PC-3 (cell line): ENCODE results near the gene LTBP1. TPM values are rescaled to one million over a fixed set of nuclear protein-coding genes. Genes with fewer than 3 reads are reported as not detected.
A peak's percentile ranks its signal among the peaks of the same experiment; 100 is the strongest.

Experiments used
- ATAC-seq: fragments of 200-7000 bp; cut with Tn5 transposase; 2 replicates; pipeline ENCODE4 v1.9.1; 2020; ENCODE audit warnings: mild to moderate bottlenecking, moderate library complexity
- BruUV-seq: library from RNA; stranded (reverse); fragments of 400-500 nt; replicated peaks from 2 replicates; lab custom pipeline; 2021; lab: Mats Ljungman, UMichigan
- CTCF ChIA-PET: fragments of 300-600 bp; sonication (Branson Sonifier 250); formaldehyde crosslinking; loops from one replicate; lab custom pipeline; 2022; ENCODE audit warnings: antibody characterized with exemption; lab: Charles Lee
- POLR2A ChIA-PET: fragments of 300-600 bp; sonication (Branson Sonifier 250); formaldehyde crosslinking; loops from one replicate; lab custom pipeline; 2022; ENCODE audit warnings: antibody characterized with exemption; ENCODE audit not compliant: unreplicated experiment; lab: Charles Lee
- DNase-seq: peaks from one replicate; pipeline ENCODE4 v3.0.0-alpha.2; 2015
- H2AFZ ChIP-seq: fragments of 300-600 bp; sonication (generic); 2 replicates; pipeline ENCODE4 v1.6.0; 2016; ENCODE audit warnings: antibody characterized with exemption, low read length
- H3F3A ChIP-seq: fragments of 300-600 bp; sonication (generic); one replicate; pipeline ENCODE4 v1.6.0; 2017; ENCODE audit warnings: antibody characterized with exemption, low read length, control low read depth, mild to moderate bottlenecking; ENCODE audit not compliant: unreplicated experiment
- H3K27ac ChIP-seq: fragments of 300-600 bp; sonication (generic); 2 replicates; pipeline ENCODE4 v1.5.1; 2016; ENCODE audit warnings: mild to moderate bottlenecking, low read length
- H3K27me3 ChIP-seq: fragments of 300-600 bp; sonication (generic); 2 replicates; pipeline ENCODE4 v1.6.1; 2016; ENCODE audit warnings: low read length, mixed read lengths
- H3K36me3 ChIP-seq: fragments of 300-600 bp; sonication (generic); 2 replicates; pipeline ENCODE4 v1.6.1; 2016; ENCODE audit warnings: low read depth, mixed run types, low read length, mixed read lengths
- H3K4me1 ChIP-seq: fragments of 300-600 bp; sonication (generic); 2 replicates; pipeline ENCODE4 v1.5.1; 2016; ENCODE audit warnings: low read length; ENCODE audit not compliant: insufficient read depth
- H3K4me2 ChIP-seq: fragments of 300-600 bp; sonication (generic); 2 replicates; pipeline ENCODE4 v1.6.0; 2016; ENCODE audit warnings: low read length
- H3K4me3 ChIP-seq: fragments of 300-600 bp; sonication (generic); 2 replicates; pipeline ENCODE4 v1.5.1; 2016; ENCODE audit warnings: mild to moderate bottlenecking, low read length, mixed read lengths
- H3K79me2 ChIP-seq: fragments of 300-600 bp; sonication (generic); 2 replicates; pipeline ENCODE4 v1.6.1; 2017; ENCODE audit warnings: low read length, mixed read lengths
- H3K9ac ChIP-seq: fragments of 300-600 bp; sonication (generic); 2 replicates; pipeline ENCODE4 v1.6.0; 2016; ENCODE audit warnings: mild to moderate bottlenecking, low read length
- H3K9me2 ChIP-seq: fragments of 300-600 bp; sonication (generic); replicated peaks from 2 replicates; pipeline ENCODE4 v1.6.1; 2016; ENCODE audit warnings: mixed run types, low read length, mixed read lengths
- H3K9me3 ChIP-seq: fragments of 300-600 bp; sonication (generic); 2 replicates; pipeline ENCODE4 v1.6.1; 2016; ENCODE audit warnings: low read length, mixed read lengths
- H4K20me1 ChIP-seq: fragments of 300-600 bp; sonication (generic); 2 replicates; pipeline ENCODE4 v1.6.1; 2016; ENCODE audit warnings: low read length, mixed read lengths
- EZH2 ChIP-seq: fragments of 300-600 bp; sonication (generic); IDR thresholded peaks from one replicate; pipeline ENCODE4 v1.6.1; 2017; ENCODE audit warnings: antibody characterized with exemption, mild to moderate bottlenecking, low read length; ENCODE audit not compliant: unreplicated experiment
- EZH2phosphoT487 ChIP-seq: fragments of 300-600 bp; sonication (generic); IDR thresholded peaks from 2 replicates; pipeline ENCODE4 v1.6.1; 2018; ENCODE audit warnings: mild to moderate bottlenecking, antibody characterized with exemption, low read length, borderline replicate concordance
- intact Hi-C: fragments of 100-400 bp; cut with micrococcal nuclease; formaldehyde crosslinking; loops from 2 replicates; pipeline ENCODE4 v1.9.0; 2023
- total RNA-seq: library from RNA; depleted of rRNA; stranded (reverse); fragments of >200 nt; gene quantifications from 2 replicates; pipeline ENCODE4 v1.2.3, GENCODE V29; 2014
- TF ChIP-seq, protein P1 (sequence below): fragments of 300-600 bp; sonication (generic); conservative IDR thresholded peaks from 2 replicates; pipeline ENCODE4 v1.5.1; 2017; ENCODE audit warnings: antibody characterized with exemption, low read depth, mild to moderate bottlenecking, low read length

LTBP1 gene
- total RNA-seq, 1 experiment from 2014 or later: 45.9 TPM

DNA sequence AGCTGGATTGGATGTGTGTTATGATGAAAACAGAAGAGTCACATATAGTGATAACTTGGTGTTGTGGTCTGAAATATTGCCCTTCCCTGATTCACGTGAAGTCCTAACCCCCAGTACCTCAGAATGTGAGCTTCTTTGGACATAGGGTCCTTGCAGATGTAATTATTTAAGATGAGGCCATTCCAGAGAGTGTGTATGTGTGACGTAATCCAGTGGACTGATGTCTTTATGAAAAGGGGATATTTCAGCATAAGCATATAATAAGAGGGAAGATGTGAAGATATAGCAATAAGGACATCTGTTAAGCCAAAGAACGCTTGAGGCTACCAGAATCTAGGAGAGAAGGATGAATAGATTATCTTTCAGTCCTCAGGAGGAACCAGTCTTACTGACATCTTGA is 62.5 kb downstream of the LTBP1 start:
- H3K4me1 ChIP-seq: peaks cover 36% of the 10 kb centered on the region
- no peaks in the 10 kb centered on the region for H3K79me2 ChIP-seq
- no peak overlapping the region for H3K27ac ChIP-seq
- H3K9ac ChIP-seq: no peak overlapping the region
- no peak overlapping the region for H3K4me3 ChIP-seq
- no peak overlapping the region for H3K4me2 ChIP-seq
- no peaks in the 10 kb centered on the region for H3F3A ChIP-seq
- no TSS peak for BruUV-seq
- no peaks in the 10 kb centered on the region for H3K9me3 ChIP-seq
- H2AFZ ChIP-seq: no peak overlapping the region
- CTCF ChIA-PET: no interaction called here
- POLR2A ChIA-PET: no interaction called here
- H3K9me2 ChIP-seq: no peaks in the 10 kb centered on the region
- TF ChIP-seq EZH2phosphoT487 (no peak), EZH2 (no peak)
- TF ChIP-seq, protein P1, sequence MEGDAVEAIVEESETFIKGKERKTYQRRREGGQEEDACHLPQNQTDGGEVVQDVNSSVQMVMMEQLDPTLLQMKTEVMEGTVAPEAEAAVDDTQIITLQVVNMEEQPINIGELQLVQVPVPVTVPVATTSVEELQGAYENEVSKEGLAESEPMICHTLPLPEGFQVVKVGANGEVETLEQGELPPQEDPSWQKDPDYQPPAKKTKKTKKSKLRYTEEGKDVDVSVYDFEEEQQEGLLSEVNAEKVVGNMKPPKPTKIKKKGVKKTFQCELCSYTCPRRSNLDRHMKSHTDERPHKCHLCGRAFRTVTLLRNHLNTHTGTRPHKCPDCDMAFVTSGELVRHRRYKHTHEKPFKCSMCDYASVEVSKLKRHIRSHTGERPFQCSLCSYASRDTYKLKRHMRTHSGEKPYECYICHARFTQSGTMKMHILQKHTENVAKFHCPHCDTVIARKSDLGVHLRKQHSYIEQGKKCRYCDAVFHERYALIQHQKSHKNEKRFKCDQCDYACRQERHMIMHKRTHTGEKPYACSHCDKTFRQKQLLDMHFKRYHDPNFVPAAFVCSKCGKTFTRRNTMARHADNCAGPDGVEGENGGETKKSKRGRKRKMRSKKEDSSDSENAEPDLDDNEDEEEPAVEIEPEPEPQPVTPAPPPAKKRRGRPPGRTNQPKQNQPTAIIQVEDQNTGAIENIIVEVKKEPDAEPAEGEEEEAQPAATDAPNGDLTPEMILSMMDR: no peak
- intact Hi-C loops: no loop called here
- H3K36me3 ChIP-seq: no peaks in the 10 kb centered on the region
- DNase-seq (no peak), ATAC-seq (no peak)
- no peaks in the 10 kb centered on the region for H3K27me3 ChIP-seq
- no peaks in the 10 kb centered on the region for H4K20me1 ChIP-seq

DNA sequence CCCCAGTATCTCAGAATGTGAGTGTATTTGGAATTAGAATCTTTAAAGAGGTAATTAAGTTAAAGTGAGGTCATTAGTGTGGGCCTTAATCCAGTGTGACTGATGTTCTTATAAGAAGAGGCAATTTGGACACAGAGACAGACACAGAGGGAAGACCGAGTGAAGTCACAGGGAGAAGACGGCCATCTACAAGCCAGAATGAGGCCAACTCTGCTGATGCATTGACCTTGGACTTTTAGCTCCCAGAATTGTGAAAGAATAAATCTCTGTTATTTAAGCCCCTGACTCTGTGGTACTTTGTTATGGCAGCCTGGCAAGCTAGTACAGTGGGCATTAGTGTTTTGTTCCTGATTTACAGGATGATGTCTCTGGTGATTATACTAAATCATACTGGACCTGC is 64.6 kb downstream of the LTBP1 start:
- H3K36me3 ChIP-seq: no peaks in the 10 kb centered on the region
- TF ChIP-seq, protein P1: no peak
- TF ChIP-seq EZH2phosphoT487 (no peak), EZH2 (no peak)
- no peaks in the 10 kb centered on the region for H3K27me3 ChIP-seq
- DNase-seq (no peak), ATAC-seq (no peak)
- no peak overlapping the region for H3K27ac ChIP-seq
- no peak overlapping the region for H2AFZ ChIP-seq
- H3K9ac ChIP-seq: no peak overlapping the region
- ChIA-PET POLR2A (no interaction called here), CTCF (no interaction called here)
- H4K20me1 ChIP-seq: no peaks in the 10 kb centered on the region
- no peaks in the 10 kb centered on the region for H3F3A ChIP-seq
- no peak overlapping the region for H3K4me2 ChIP-seq
- intact Hi-C loops: loop anchor here (5.0 kb wide), 1 partner anchor 34 kb away; no protein-coding TSS in a partner anchor
- H3K79me2 ChIP-seq: no peaks in the 10 kb centered on the region
- no peak overlapping the region for H3K4me3 ChIP-seq
- no peaks in the 10 kb centered on the region for H3K9me2 ChIP-seq
- peaks cover 49% of the 10 kb centered on the region for H3K4me1 ChIP-seq
- BruUV-seq: no TSS peak
- no peaks in the 10 kb centered on the region for H3K9me3 ChIP-seq

DNA sequence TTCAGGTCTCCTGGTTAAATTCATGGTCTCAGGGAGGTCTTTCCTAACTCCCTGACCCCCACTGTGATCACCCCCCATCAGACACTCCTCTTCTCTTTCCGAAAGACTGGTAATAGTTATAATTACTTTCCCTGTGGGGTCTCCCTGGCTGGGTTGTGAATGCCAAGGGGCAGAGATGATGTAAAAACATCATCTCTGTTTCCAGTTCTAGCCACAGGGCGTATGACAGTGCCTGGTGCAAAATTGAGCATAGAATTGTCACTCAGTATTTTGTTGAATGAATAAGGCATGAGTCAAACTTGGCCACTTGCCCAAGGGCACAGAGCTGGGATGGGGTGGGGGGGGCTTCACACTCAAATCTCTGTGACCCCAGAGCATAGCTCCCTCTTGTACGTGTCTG is 65.2 kb downstream of the LTBP1 start:
- TF ChIP-seq EZH2phosphoT487 (no peak), EZH2 (no peak)
- TF ChIP-seq, protein P1: no peak
- ChIA-PET CTCF (no interaction called here), POLR2A (interaction anchor here (0.6 kb wide), 1 partner anchor 24 kb away, joined by 5 read pairs; no protein-coding TSS in a partner anchor)
- no peaks in the 10 kb centered on the region for H4K20me1 ChIP-seq
- no peak overlapping the region for H3K4me3 ChIP-seq
- H3K79me2 ChIP-seq: no peaks in the 10 kb centered on the region
- peaks cover 44% of the 10 kb centered on the region for H3K4me1 ChIP-seq
- no peaks in the 10 kb centered on the region for H3K36me3 ChIP-seq
- no peaks in the 10 kb centered on the region for H3K9me3 ChIP-seq
- ATAC-seq (peak; percentile 6; the same call in 1 of the 2 replicates), DNase-seq (peak; percentile 71)
- 0 out of 2 replicates have a peak overlapping the region, but pooled peaks have one; percentile 24 for H3K4me2 ChIP-seq
- no peak overlapping the region for H2AFZ ChIP-seq
- intact Hi-C loops: loop anchor here (5.0 kb wide), 1 partner anchor 35 kb away; no protein-coding TSS in a partner anchor
- BruUV-seq: no TSS peak
- H3K9me2 ChIP-seq: no peaks in the 10 kb centered on the region
- no peak overlapping the region for H3K27ac ChIP-seq
- no peaks in the 10 kb centered on the region for H3K27me3 ChIP-seq
- H3K9ac ChIP-seq: no peak overlapping the region
- H3F3A ChIP-seq: no peaks in the 10 kb centered on the region
